Measurements from ENCODE around the gene LRRC27.

GRCh38 chr10:132339276-132339675, 7.3 kb downstream of the LRRC27 start:
- TF ChIP-seq, protein P1, sequence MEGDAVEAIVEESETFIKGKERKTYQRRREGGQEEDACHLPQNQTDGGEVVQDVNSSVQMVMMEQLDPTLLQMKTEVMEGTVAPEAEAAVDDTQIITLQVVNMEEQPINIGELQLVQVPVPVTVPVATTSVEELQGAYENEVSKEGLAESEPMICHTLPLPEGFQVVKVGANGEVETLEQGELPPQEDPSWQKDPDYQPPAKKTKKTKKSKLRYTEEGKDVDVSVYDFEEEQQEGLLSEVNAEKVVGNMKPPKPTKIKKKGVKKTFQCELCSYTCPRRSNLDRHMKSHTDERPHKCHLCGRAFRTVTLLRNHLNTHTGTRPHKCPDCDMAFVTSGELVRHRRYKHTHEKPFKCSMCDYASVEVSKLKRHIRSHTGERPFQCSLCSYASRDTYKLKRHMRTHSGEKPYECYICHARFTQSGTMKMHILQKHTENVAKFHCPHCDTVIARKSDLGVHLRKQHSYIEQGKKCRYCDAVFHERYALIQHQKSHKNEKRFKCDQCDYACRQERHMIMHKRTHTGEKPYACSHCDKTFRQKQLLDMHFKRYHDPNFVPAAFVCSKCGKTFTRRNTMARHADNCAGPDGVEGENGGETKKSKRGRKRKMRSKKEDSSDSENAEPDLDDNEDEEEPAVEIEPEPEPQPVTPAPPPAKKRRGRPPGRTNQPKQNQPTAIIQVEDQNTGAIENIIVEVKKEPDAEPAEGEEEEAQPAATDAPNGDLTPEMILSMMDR (conservative IDR thresholded peaks at IDR 0.05; ENCODE audit: low read depth, low read length) = no peak
- TF ChIP-seq EZH2 (IDR thresholded peaks at IDR 0.05; ENCODE audit: low read length, unreplicated experiment) = no peak
- no peak for TF ChIP-seq EZH2phosphoT487 (IDR thresholded peaks at IDR 0.05; ENCODE audit: borderline replicate concordance, low read length)
